Uterus (tissue), 4 donors: ENCODE results near the gene TMEM123. TPM values are rescaled to one million over a fixed set of nuclear protein-coding genes. Genes with fewer than 3 reads are reported as not detected.

Source experiments
- DNase-seq, 2 donors: peaks; one replicate each; pipeline ENCODE4 v3.0.0-alpha.2; 2019 to 2020
- H3K27ac ChIP-seq, 2 donors: fragments of 200-600 bp; sonication (generic); 1 replicate in 1 of 2; 2 replicates in 1 of 2; pipeline ENCODE4 v1.5.1; 2016 to 2018
- H3K27me3 ChIP-seq, 2 donors: fragments of 200-600 bp; sonication (generic); one replicate each; pipeline ENCODE4 v1.5.1; 2018 to 2019; ENCODE audit warnings: control low read depth in 1 of 2
- H3K36me3 ChIP-seq, 2 donors: fragments of 200-600 bp; sonication (generic); one replicate each; pipeline ENCODE4 v1.5.1; 2019; ENCODE audit warnings: control low read depth in 1 of 2
- H3K4me1 ChIP-seq, 2 donors: fragments of 200-600 bp; sonication (generic); one replicate each; pipeline ENCODE4 v1.5.1; 2018 to 2019; ENCODE audit warnings: control low read depth in 1 of 2
- H3K4me3 ChIP-seq, 2 donors: fragments of 200-600 bp; sonication (generic); 1 replicate in 1 of 2; 2 replicates in 1 of 2; pipeline ENCODE4 v1.5.1; 2018 to 2019; ENCODE audit warnings: mild to moderate bottlenecking in 1 of 2
- H3K9me3 ChIP-seq, 2 donors: fragments of 200-600 bp; sonication (generic); one replicate each; pipeline ENCODE4 v1.5.1; 2019; ENCODE audit warnings: control low read depth in 1 of 2
- CTCF ChIP-seq, 4 experiments: fragments of 200-600 bp in 2 of 4; fragments of 450-650 bp in 2 of 4; sonication (generic) in 2 of 4; IDR thresholded peaks; one replicate each; pipeline ENCODE4 v1.5.1; 2016 to 2019; ENCODE audit warnings: antibody characterized with exemption in 4 of 4, mild to moderate bottlenecking in 2 of 4, moderate library complexity in 1 of 4
- POLR2A ChIP-seq, 2 donors: fragments of 450-650 bp; IDR thresholded peaks; one replicate each; pipeline ENCODE4 v1.6.1; 2016; ENCODE audit warnings: antibody characterized with exemption in 2 of 2, mild to moderate bottlenecking in 1 of 2, moderate library complexity in 1 of 2
- intact Hi-C: fragments of 100-400 bp; cut with DNase I; formaldehyde crosslinking; loops from one replicate; pipeline ENCODE4 v1.15.1; 2023; ENCODE audit warnings: low total_unique reads
- total RNA-seq, 4 donors: library from RNA; depleted of rRNA in 3 of 4; stranded (reverse); fragments of >200 nt in 3 of 4; gene quantifications; one replicate each; pipeline versions ENCODE4 v1.1.0 to v1.2.4, GENCODE V29; 2014 to 2023
- donor health status: DM: yes; HTN: yes; CAD: no.

TMEM123 gene
- total RNA-seq, 4 donors from 2014 or later: 187 to 522 (median 260) TPM

DNA sequence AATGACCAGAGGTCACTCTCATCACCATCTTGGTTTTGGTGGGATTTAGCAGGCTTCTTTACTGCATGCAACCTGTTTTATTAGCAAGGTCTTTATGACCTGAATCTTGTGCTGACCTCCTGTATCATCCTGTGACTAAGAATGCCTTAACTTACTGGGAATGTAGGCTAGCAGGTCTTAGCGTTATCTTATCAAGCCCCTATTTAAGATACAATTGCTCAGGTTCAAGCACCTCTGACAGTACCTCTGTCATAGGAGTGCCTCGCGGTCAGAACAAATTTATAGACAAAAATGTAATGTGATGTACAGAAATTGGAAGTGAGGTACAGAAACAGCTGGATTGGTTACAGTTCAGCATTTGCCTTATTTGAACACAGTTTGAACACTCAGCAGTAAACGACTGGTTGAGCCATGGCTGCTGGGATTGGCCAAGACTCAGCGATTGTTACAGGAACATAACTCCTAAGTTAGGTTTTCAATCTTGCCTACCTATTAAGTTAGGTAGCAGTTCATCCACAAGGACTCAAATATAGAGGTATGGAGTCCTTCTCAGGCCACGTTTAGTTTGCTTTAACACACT lies 16.1 kb upstream of the TMEM123 start:
- H3K4me1 ChIP-seq: no peaks in the 10 kb centered on the region
- H3K36me3 ChIP-seq: no peaks in the 10 kb centered on the region
- intact Hi-C loops: no loop called here
- H3K27ac ChIP-seq: peak overlapping the region; percentile 67 to 81
- H3K4me3 ChIP-seq: no peak overlapping the region
- TF ChIP-seq CTCF (IDR thresholded peaks at IDR 0.05) (no peak), POLR2A (IDR thresholded peaks at IDR 0.05) (no peak)
- H3K27me3 ChIP-seq: no peaks in the 10 kb centered on the region
- no peak for DNase-seq
- no peaks in the 10 kb centered on the region for H3K9me3 ChIP-seq

GRCh38 chr11:102467853-102468580 lies 15.5 kb upstream of the TMEM123 start:
- H3K4me3 ChIP-seq: no peak overlapping the region
- TF ChIP-seq POLR2A (IDR thresholded peaks at IDR 0.05): no peak
- TF ChIP-seq CTCF (IDR thresholded peaks at IDR 0.05): no peak
- no peaks in the 10 kb centered on the region for H3K4me1 ChIP-seq
- peak overlapping the region; percentile 67 to 81 for H3K27ac ChIP-seq
- intact Hi-C loops: no loop called here
- no peaks in the 10 kb centered on the region for H3K9me3 ChIP-seq
- H3K36me3 ChIP-seq: no peaks in the 10 kb centered on the region
- no peak for DNase-seq
- H3K27me3 ChIP-seq: no peaks in the 10 kb centered on the region

GRCh38 chr11:102467080-102467708 lies 14.6 kb upstream of the TMEM123 start:
- Histone ChIP-seq H3K9me3 (no peaks in the 10 kb centered on the region), H3K4me1 (no peaks in the 10 kb centered on the region), H3K27ac (peak overlapping the region; percentile 17 to 81), H3K27me3 (no peaks in the 10 kb centered on the region), H3K4me3 (no peak overlapping the region), H3K36me3 (no peaks in the 10 kb centered on the region)
- intact Hi-C loops: no loop called here
- DNase-seq: no peak
- TF ChIP-seq POLR2A (IDR thresholded peaks at IDR 0.05): no peak
- no peak for TF ChIP-seq CTCF (IDR thresholded peaks at IDR 0.05)

DNA sequence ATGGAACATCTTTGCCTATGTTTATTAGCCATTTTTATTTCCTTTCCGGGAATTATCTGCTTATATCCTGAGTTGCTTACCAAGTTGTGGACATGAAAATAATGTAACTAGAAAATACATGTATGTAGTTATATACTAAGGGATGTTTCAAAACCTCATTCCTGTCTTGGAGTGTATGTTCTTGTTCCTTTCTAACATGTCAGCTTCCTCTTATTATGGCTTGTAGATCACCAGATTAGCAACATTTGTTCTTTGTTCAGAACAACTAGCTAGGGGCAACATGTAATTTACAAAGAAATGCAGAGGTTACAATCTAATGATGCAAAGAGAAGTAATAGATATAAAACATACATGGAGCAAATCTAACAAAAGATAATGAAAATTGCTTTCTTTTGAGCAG lies 13.1 kb upstream of the TMEM123 start:
- intact Hi-C loops: no loop called here
- DNase-seq: no peak
- no peaks in the 10 kb centered on the region for H3K9me3 ChIP-seq
- H3K36me3 ChIP-seq: no peaks in the 10 kb centered on the region
- peak overlapping the region in 1 of 2 donors; percentile 38 for H3K27ac ChIP-seq
- no peaks in the 10 kb centered on the region for H3K27me3 ChIP-seq
- TF ChIP-seq POLR2A (IDR thresholded peaks at IDR 0.05): no peak
- TF ChIP-seq CTCF (IDR thresholded peaks at IDR 0.05): no peak
- H3K4me1 ChIP-seq: no peaks in the 10 kb centered on the region
- no peak overlapping the region for H3K4me3 ChIP-seq
